Endothelial cell of umbilical vein (primary cell): ENCODE measurements around the gene MLPH. TPM values are rescaled to one million over a fixed set of nuclear protein-coding genes. Genes with fewer than 3 reads are reported as not detected.

ENCODE experiments used
- BruUV-seq: library from RNA; stranded (reverse); fragments of 400-500 nt; replicated peaks from 2 replicates; lab custom pipeline; 2021; lab: Mats Ljungman, UMichigan
- CTCF ChIA-PET: fragments of 300-600, 350-600 bp; sonication (Branson Sonifier 250); formaldehyde crosslinking; loops from one replicate; lab custom pipeline; 2021; ENCODE audit warnings: antibody characterized with exemption, inconsistent platforms; lab: Charles Lee
- POLR2A ChIA-PET: fragments of 300-600, 350-600 bp; sonication (Branson Sonifier 250); formaldehyde crosslinking; loops from one replicate; lab custom pipeline; 2021; ENCODE audit warnings: antibody characterized with exemption, inconsistent platforms; lab: Charles Lee
- DNase-seq: peaks from one replicate; pipeline ENCODE4 v3.0.0-alpha.2; 2011; ENCODE audit warnings: low read depth, low spot score
- FAIRE-seq: peaks from 2 replicates; lab custom pipeline; 2011; peaks lifted over from hg19 to GRCh38; lab: Jason Lieb, UNC
- H2AFZ ChIP-seq: 2 replicates; pipeline ENCODE4 v1.6.0; 2012; ENCODE audit warnings: low read depth, low read length, control low read depth, inconsistent platforms
- H3K27ac ChIP-seq: 2 replicates; pipeline ENCODE4 v1.5.1; 2011; ENCODE audit warnings: low read depth, mild to moderate bottlenecking, control low read depth, low read length, moderate library complexity; ENCODE audit not compliant: insufficient read depth
- H3K27me3 ChIP-seq, 2 experiments: 2 replicates each; pipeline versions ENCODE4 v1.6.0 to v1.6.1; 2011; ENCODE audit warnings: low read length in 2 of 2, mixed read lengths in 1 of 2; ENCODE audit not compliant: control insufficient read depth in 2 of 2, insufficient read depth in 2 of 2
- H3K36me3 ChIP-seq, 2 experiments: 2 replicates in 1 of 2; 3 replicates in 1 of 2; pipeline ENCODE4 v1.5.1; 2011; ENCODE audit warnings: low read length in 2 of 2, mild to moderate bottlenecking in 1 of 2, moderate library complexity in 1 of 2; ENCODE audit not compliant: control insufficient read depth in 2 of 2, insufficient read depth in 2 of 2; ENCODE audit errors: extremely low read depth in 1 of 2
- H3K4me1 ChIP-seq: 3 replicates; pipeline ENCODE4 v1.5.1; 2011; ENCODE audit warnings: mild to moderate bottlenecking, low read length; ENCODE audit not compliant: control insufficient read depth, insufficient read depth; ENCODE audit errors: extremely low read depth
- H3K4me2 ChIP-seq: 2 replicates; pipeline ENCODE4 v1.6.1; 2011; ENCODE audit warnings: low read length, control low read depth, mixed read lengths; ENCODE audit not compliant: insufficient read depth
- H3K4me3 ChIP-seq, 3 experiments: fragments of 200-600 bp in 1 of 3; sonication (generic), shearing (Covaris generic) in 1 of 3; replicated peaks in 1 of 3; 2 replicates each; pipeline ENCODE4 v1.5.1; 2011 to 2016; ENCODE audit warnings: control low read depth in 3 of 3, low read length in 3 of 3, mild to moderate bottlenecking in 2 of 3, inconsistent platforms in 1 of 3, low read depth in 1 of 3, moderate library complexity in 1 of 3; ENCODE audit not compliant: insufficient read depth in 1 of 3
- H3K79me2 ChIP-seq: 2 replicates; pipeline ENCODE4 v1.6.0; 2012; ENCODE audit warnings: low read length, inconsistent platforms; ENCODE audit not compliant: control insufficient read depth, insufficient read depth
- H3K9ac ChIP-seq: replicated peaks from 2 replicates; pipeline ENCODE3; 2011; ENCODE audit warnings: low read length, control low read depth; ENCODE audit not compliant: insufficient read depth; ENCODE audit errors: extremely low read depth
- H3K9me1 ChIP-seq: replicated peaks from 3 replicates; pipeline ENCODE4 v1.6.0; 2011; ENCODE audit warnings: mild to moderate bottlenecking, low read length; ENCODE audit not compliant: control insufficient read depth, insufficient read depth; ENCODE audit errors: extremely low read depth
- H3K9me3 ChIP-seq: replicated peaks from 2 replicates; pipeline ENCODE4 v1.5.1; 2012; ENCODE audit warnings: low read length, inconsistent platforms; ENCODE audit not compliant: control insufficient read depth, insufficient read depth
- H4K20me1 ChIP-seq: replicated peaks from 2 replicates; pipeline ENCODE3; 2011; ENCODE audit warnings: mild to moderate bottlenecking, low read length; ENCODE audit not compliant: control insufficient read depth, insufficient read depth; ENCODE audit errors: extremely low read depth
- CTCF ChIP-seq, 2 donors: IDR thresholded peaks; 1 replicate in 1 of 2; 2 replicates in 1 of 2; pipeline ENCODE4 v1.5.1; 2011; ENCODE audit warnings: low read length in 2 of 2, mild to moderate bottlenecking in 2 of 2, moderate library complexity in 2 of 2, control low read depth in 1 of 2, inconsistent platforms in 1 of 2, low read depth in 1 of 2; ENCODE audit not compliant: insufficient read depth in 1 of 2; ENCODE audit errors: extremely low read depth in 1 of 2
- EZH2 ChIP-seq: IDR thresholded peaks from 2 replicates; pipeline ENCODE4 v1.6.1; 2012; ENCODE audit warnings: borderline replicate concordance, low read depth, mild to moderate bottlenecking, moderate library complexity, low read length, inconsistent platforms; ENCODE audit not compliant: severe bottlenecking
- FOS ChIP-seq: IDR thresholded peaks from 2 replicates; pipeline ENCODE4 v1.6.1; 2011; ENCODE audit warnings: mild to moderate bottlenecking, low read length, moderate library complexity, borderline replicate concordance; ENCODE audit not compliant: insufficient read depth
- GATA2 ChIP-seq: IDR thresholded peaks from 2 replicates; pipeline ENCODE4 v1.7.0; 2011; ENCODE audit warnings: low read depth, mild to moderate bottlenecking, moderate library complexity, mixed read lengths, low read length; ENCODE audit not compliant: insufficient read length, insufficient read depth
- JUN ChIP-seq: IDR thresholded peaks from 2 replicates; pipeline ENCODE4 v1.6.1; 2011; ENCODE audit warnings: borderline replicate concordance, low read depth; ENCODE audit not compliant: insufficient read length, insufficient read depth
- MAX ChIP-seq: IDR thresholded peaks from 2 replicates; pipeline ENCODE4 v1.6.1; 2011; ENCODE audit not compliant: insufficient read depth, insufficient read length
- MYC ChIP-seq: IDR thresholded peaks from one replicate; pipeline ENCODE4 v1.6.1; 2011; ENCODE audit warnings: mild to moderate bottlenecking, low read depth, low read length
- POLR2A ChIP-seq: IDR thresholded peaks from 2 replicates; pipeline ENCODE4 v1.6.1; 2012; ENCODE audit warnings: low read depth, mild to moderate bottlenecking, control low read depth, low read length
- POLR2AphosphoS5 ChIP-seq: IDR thresholded peaks from 2 replicates; pipeline ENCODE4 v1.6.1; 2012; ENCODE audit warnings: low read depth, mild to moderate bottlenecking, control low read depth, low read length, moderate library complexity; ENCODE audit not compliant: insufficient read depth
- dilution Hi-C: fragments of 300-500 bp; cut with MboI; formaldehyde crosslinking; loops from one replicate; pipeline ENCODE4 v1.15.0; 2019; ENCODE audit warnings: low sequenced_read_pairs; ENCODE audit not compliant: extremely low pct_ligation_motif_present
- intact Hi-C: fragments of 100-400 bp; cut with micrococcal nuclease; formaldehyde crosslinking; loops from one replicate; pipeline ENCODE4 v1.10.0; 2022
- polyA plus RNA-seq, 4 experiments: library from polyadenylated mRNA; depleted of rRNA in 3 of 4; stranded (reverse) in 3 of 4; unstranded in 1 of 4; fragments of >200 nt; gene quantifications; 2 replicates each; pipeline versions ENCODE4 v1.2.1 to v1.2.3, GENCODE V29; 2011 to 2012; ENCODE audit warnings: missing spikeins in 1 of 4
- total RNA-seq: library from RNA; stranded (reverse); gene quantifications from 2 replicates; pipeline ENCODE4 v1.2.3, GENCODE V29; 2021

Gene MLPH
- total and polyA plus RNA-seq, 2 donors (not counting 3 experiments of a cell fraction or from before 2014, with no cell fraction given) = not detected

- Histone ChIP-seq H3K9ac (no peak overlapping the region), H3K27me3 (no peaks in the 10 kb centered on the region), H4K20me1 (no peaks in the 10 kb centered on the region), H3K27ac (no peak overlapping the region), H3K4me1 (peaks cover 7% of the 10 kb centered on the region), H3K9me1 (no peaks in the 10 kb centered on the region), H3K36me3 (no peaks in the 10 kb centered on the region), H3K4me2 (no peak overlapping the region), H3K4me3 (no peak overlapping the region), H2AFZ (no peak overlapping the region), H3K79me2 (no peaks in the 10 kb centered on the region), H3K9me3 (no peaks in the 10 kb centered on the region)
- TF ChIP-seq MYC (no peak), POLR2AphosphoS5 (no peak), GATA2 (no peak), EZH2 (no peak), JUN (no peak), MAX (no peak), POLR2A (no peak), CTCF (IDR thresholded peaks at IDR 0.05; ENCODE audit: extremely low read depth in 1 of 2, insufficient read depth in 1 of 2, low read depth in 1 of 2, low read length in 2 of 2) (no peak), FOS (no peak)
- no TSS peak for BruUV-seq
- dilution Hi-C loops (no loop called here), intact Hi-C loops (loop anchor here (5.0 to 10.0 kb wide), 2 partner anchors 158 to 750 kb away; no protein-coding TSS in a partner anchor)
- ChIA-PET CTCF (interaction anchor here (2.9 to 8.7 kb wide), 2 partner anchors 59 to 93 kb away, joined by 28 to 295 read pairs; no protein-coding TSS in a partner anchor), POLR2A (no interaction called here)
- no peak for DNase-seq
- FAIRE-seq = no peak
These were observed 27.6 kb downstream of the MLPH start for GRCh38 chr2:237514474-237515130.
